Measurements from ENCODE around the gene CDC42EP1.

CDC42EP1 gene

DNA sequence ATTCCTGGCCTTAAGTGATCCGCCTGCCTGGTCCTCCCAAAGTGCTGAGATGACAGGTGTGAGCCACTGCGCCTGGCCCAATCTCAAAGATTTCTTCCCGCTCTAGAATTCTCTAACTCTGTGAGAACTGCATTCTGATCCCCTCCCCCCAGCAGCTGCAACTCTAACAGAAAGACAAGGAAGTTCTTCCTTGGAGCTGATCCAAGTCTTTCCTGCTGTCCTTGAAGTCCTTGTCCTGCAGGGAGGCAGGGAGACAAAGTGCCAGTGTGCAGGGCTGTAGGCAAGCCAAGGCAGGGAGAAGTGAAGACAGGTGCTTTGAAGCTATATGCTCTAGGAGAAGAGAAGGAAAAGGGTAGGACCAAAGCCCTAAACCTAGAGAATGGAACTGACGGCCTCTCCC lies 38.9 kb downstream of the CDC42EP1 start:
- TF ChIP-seq FOXP2 (optimal IDR thresholded peaks at IDR 0.05; ENCODE audit: borderline replicate concordance, extremely low read depth, extremely low read length, insufficient read depth) (no peak), TAF1 (IDR thresholded peaks at IDR 0.05; ENCODE audit: borderline replicate concordance, insufficient read depth, low read length) (no peak), SIN3A (IDR thresholded peaks at IDR 0.05; ENCODE audit: borderline replicate concordance, insufficient read depth, low read length) (no peak), POLR2AphosphoS5 (IDR thresholded peaks at IDR 0.05; ENCODE audit: low read depth, low read length) (no peak)
- TF ChIP-seq, protein P1, sequence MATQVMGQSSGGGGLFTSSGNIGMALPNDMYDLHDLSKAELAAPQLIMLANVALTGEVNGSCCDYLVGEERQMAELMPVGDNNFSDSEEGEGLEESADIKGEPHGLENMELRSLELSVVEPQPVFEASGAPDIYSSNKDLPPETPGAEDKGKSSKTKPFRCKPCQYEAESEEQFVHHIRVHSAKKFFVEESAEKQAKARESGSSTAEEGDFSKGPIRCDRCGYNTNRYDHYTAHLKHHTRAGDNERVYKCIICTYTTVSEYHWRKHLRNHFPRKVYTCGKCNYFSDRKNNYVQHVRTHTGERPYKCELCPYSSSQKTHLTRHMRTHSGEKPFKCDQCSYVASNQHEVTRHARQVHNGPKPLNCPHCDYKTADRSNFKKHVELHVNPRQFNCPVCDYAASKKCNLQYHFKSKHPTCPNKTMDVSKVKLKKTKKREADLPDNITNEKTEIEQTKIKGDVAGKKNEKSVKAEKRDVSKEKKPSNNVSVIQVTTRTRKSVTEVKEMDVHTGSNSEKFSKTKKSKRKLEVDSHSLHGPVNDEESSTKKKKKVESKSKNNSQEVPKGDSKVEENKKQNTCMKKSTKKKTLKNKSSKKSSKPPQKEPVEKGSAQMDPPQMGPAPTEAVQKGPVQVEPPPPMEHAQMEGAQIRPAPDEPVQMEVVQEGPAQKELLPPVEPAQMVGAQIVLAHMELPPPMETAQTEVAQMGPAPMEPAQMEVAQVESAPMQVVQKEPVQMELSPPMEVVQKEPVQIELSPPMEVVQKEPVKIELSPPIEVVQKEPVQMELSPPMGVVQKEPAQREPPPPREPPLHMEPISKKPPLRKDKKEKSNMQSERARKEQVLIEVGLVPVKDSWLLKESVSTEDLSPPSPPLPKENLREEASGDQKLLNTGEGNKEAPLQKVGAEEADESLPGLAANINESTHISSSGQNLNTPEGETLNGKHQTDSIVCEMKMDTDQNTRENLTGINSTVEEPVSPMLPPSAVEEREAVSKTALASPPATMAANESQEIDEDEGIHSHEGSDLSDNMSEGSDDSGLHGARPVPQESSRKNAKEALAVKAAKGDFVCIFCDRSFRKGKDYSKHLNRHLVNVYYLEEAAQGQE (IDR thresholded peaks at IDR 0.05; ENCODE audit: insufficient read depth in 1 of 2, low read depth in 2 of 2, low read length in 2 of 2): no peak

DNA sequence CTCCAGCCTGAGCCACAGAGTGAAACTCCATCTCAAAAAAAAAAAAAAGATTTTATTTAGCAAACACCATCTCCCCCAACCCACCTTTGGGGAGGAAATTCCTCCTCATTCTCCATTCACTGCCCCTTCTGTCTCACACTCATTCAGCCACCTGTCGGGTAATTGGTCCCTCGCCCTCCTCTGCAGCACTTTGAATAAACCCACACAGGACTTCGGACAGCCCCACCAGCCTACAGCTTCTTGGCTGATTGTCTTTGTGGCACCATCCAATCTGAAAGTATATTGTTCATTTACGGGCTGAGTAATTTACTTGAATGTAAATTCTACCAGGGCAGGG lies 40.9 kb downstream of the CDC42EP1 start:
- TF ChIP-seq POLR2AphosphoS5 (IDR thresholded peaks at IDR 0.05; ENCODE audit: low read depth, low read length) (no peak), TAF1 (IDR thresholded peaks at IDR 0.05; ENCODE audit: borderline replicate concordance, insufficient read depth, low read length) (no peak), SIN3A (IDR thresholded peaks at IDR 0.05; ENCODE audit: borderline replicate concordance, insufficient read depth, low read length) (no peak), FOXP2 (optimal IDR thresholded peaks at IDR 0.05; ENCODE audit: borderline replicate concordance, extremely low read depth, extremely low read length, insufficient read depth) (no peak)
- TF ChIP-seq, protein P1 (IDR thresholded peaks at IDR 0.05; ENCODE audit: insufficient read depth in 1 of 2, low read depth in 2 of 2, low read length in 2 of 2): no peak

DNA sequence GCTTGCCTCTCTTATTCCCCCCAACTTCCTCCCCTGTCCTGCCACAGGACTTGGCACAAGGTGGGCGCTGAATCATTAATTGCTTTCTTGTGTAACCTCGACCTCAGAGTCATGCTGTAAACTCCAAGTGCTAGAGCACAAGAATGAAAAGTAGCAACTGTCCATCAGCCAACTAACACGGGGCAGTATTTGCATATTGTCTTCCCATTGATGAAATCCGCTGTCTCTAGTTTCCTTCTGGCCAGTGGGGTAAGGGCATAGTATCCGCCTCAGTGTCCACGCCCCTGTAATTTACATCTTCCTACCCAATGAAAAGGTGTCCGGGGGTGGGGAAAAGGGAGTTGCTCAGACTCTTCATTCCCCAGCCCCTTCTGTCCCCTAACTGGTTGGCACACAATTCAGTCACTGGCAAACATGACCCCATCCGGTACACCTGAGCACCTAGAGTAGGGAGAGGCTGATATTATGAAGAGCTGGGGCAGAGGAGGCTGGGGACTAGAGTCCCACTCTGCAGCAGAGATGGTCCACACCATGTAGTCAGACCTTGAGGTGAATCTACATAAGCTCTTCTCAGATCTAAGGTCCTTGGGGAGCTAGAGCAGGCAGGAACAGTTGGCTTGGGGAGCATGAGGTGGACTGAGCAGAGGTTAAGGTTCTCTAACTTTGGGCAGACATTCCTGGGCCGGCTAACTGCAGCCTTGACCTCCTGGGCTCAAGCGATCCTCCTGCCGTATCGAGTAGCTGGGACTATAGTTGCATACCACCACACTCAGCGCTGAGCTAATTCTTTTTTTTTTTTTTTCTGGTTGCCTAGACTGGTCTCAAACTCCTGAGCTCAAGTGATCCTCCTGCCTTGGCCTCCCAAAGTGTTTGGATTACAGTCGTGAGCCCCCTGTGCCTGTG lies 41.5 kb downstream of the CDC42EP1 start:
- TF ChIP-seq FOXP2 (optimal IDR thresholded peaks at IDR 0.05; ENCODE audit: borderline replicate concordance, extremely low read depth, extremely low read length, insufficient read depth) (no peak), TAF1 (IDR thresholded peaks at IDR 0.05; ENCODE audit: borderline replicate concordance, insufficient read depth, low read length) (no peak), SIN3A (IDR thresholded peaks at IDR 0.05; ENCODE audit: borderline replicate concordance, insufficient read depth, low read length) (no peak), POLR2AphosphoS5 (IDR thresholded peaks at IDR 0.05; ENCODE audit: low read depth, low read length) (no peak; the same call in 1 of the 2 replicates)
- TF ChIP-seq, protein P1 (IDR thresholded peaks at IDR 0.05; ENCODE audit: insufficient read depth in 1 of 2, low read depth in 2 of 2, low read length in 2 of 2): no peak

DNA sequence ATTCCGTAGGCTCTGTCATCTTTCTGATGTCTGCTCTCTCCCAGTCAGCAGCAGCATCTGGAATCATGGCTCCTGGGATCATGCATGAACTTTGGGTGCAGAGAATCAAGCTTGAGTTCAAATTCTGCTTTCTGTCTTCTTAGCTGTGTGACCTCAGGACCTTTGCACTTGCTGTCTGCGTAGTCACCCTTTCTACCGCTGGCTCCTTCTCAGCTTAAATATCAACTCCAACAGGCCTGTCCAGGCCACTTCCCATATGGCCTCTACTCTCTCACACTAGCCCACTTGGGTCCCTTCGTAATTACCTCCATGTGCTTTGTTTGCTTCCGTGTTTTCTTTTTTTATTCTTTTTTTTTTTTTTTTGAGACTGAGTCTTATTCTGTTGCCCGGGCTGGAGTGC lies 43.8 kb downstream of the CDC42EP1 start:
- TF ChIP-seq, protein P1 (IDR thresholded peaks at IDR 0.05; ENCODE audit: insufficient read depth in 1 of 2, low read depth in 2 of 2, low read length in 2 of 2): no peak
- no peak for TF ChIP-seq TAF1 (IDR thresholded peaks at IDR 0.05; ENCODE audit: borderline replicate concordance, insufficient read depth, low read length)
- no peak for TF ChIP-seq FOXP2 (optimal IDR thresholded peaks at IDR 0.05; ENCODE audit: borderline replicate concordance, extremely low read depth, extremely low read length, insufficient read depth)
- no peak for TF ChIP-seq SIN3A (IDR thresholded peaks at IDR 0.05; ENCODE audit: borderline replicate concordance, insufficient read depth, low read length)
- TF ChIP-seq POLR2AphosphoS5 (IDR thresholded peaks at IDR 0.05; ENCODE audit: low read depth, low read length): no peak
